ENCODE results near the gene PTCH1. TPM values are rescaled to one million over a fixed set of nuclear protein-coding genes. Genes with fewer than 3 reads are reported as not detected.

PTCH1 gene
- polyA plus RNA-seq, 1 donor (not counting 4 experiments of a cell fraction or from before 2014, with no cell fraction given), result 1.7 TPM

GRCh38 chr9:95496687-95497086 is 20.1 kb downstream of the PTCH1 start:
- Histone ChIP-seq H3K9me1 (ENCODE audit: control insufficient read depth, extremely low read depth, insufficient read depth, low read length) (no peaks in the 10 kb centered on the region), H3K4me3 (ENCODE audit: control insufficient read depth in 2 of 3, extremely low read depth in 1 of 3, insufficient read depth in 2 of 3, low read depth in 1 of 3, low read length in 3 of 3) (no peak overlapping the region), H3K9ac (ENCODE audit: control insufficient read depth, extremely low read depth, insufficient read depth, low read length) (no peak overlapping the region), H3K4me2 (ENCODE audit: control insufficient read depth, extremely low read depth, insufficient read depth, low read depth, low read length) (no peak overlapping the region), H4K20me1 (ENCODE audit: control insufficient read depth, extremely low read depth, insufficient read depth, low read length) (no peaks in the 10 kb centered on the region), H3K4me1 (ENCODE audit: control insufficient read depth, extremely low read depth, insufficient read depth, low read length) (no peaks in the 10 kb centered on the region), H3K36me3 (ENCODE audit: control insufficient read depth in 2 of 2, extremely low read depth in 1 of 2, insufficient read depth in 2 of 2, low read length in 2 of 2) (no peaks in the 10 kb centered on the region), H3K79me2 (ENCODE audit: control insufficient read depth, insufficient read depth, low read length) (no peaks in the 10 kb centered on the region), H3K27me3 (ENCODE audit: control insufficient read depth, extremely low read depth, insufficient read depth, low read length) (no peaks in the 10 kb centered on the region), H3K9me3 (ENCODE audit: control insufficient read depth, low read depth, low read length) (no peaks in the 10 kb centered on the region), H3K27ac (ENCODE audit: control insufficient read depth, insufficient read depth, low read length) (no peak overlapping the region), H2AFZ (ENCODE audit: control insufficient read depth, low read length) (no peak overlapping the region)
- no peak for FAIRE-seq
- DNase-seq (ENCODE audit: low read depth, low spot score), result no peak
- dilution Hi-C loops (cut with MboI; ENCODE audit: extremely low pct_ligation_motif_present, low sequenced_read_pairs), result no loop called here
- TF ChIP-seq EZH2 (IDR thresholded peaks at IDR 0.05; ENCODE audit: low read length) (no peak), CTCF (optimal IDR thresholded peaks at IDR 0.05 in 1 of 3, IDR thresholded peaks at IDR 0.05 in 1 of 3, conservative IDR thresholded peaks at IDR 0.05 in 1 of 3; ENCODE audit: extremely low read depth in 1 of 3, insufficient read depth in 2 of 3, low read length in 3 of 3) (no peak)

- Histone ChIP-seq H3K4me1 (ENCODE audit: control insufficient read depth, extremely low read depth, insufficient read depth, low read length) (no peaks in the 10 kb centered on the region), H3K27me3 (ENCODE audit: control insufficient read depth, extremely low read depth, insufficient read depth, low read length) (no peaks in the 10 kb centered on the region), H4K20me1 (ENCODE audit: control insufficient read depth, extremely low read depth, insufficient read depth, low read length) (no peaks in the 10 kb centered on the region), H3K9me1 (ENCODE audit: control insufficient read depth, extremely low read depth, insufficient read depth, low read length) (no peaks in the 10 kb centered on the region), H2AFZ (ENCODE audit: control insufficient read depth, low read length) (no peak overlapping the region), H3K27ac (ENCODE audit: control insufficient read depth, insufficient read depth, low read length) (no peak overlapping the region), H3K36me3 (ENCODE audit: control insufficient read depth in 2 of 2, extremely low read depth in 1 of 2, insufficient read depth in 2 of 2, low read length in 2 of 2) (no peaks in the 10 kb centered on the region), H3K79me2 (ENCODE audit: control insufficient read depth, insufficient read depth, low read length) (no peaks in the 10 kb centered on the region), H3K4me2 (ENCODE audit: control insufficient read depth, extremely low read depth, insufficient read depth, low read depth, low read length) (no peak overlapping the region), H3K4me3 (ENCODE audit: control insufficient read depth in 2 of 3, extremely low read depth in 1 of 3, insufficient read depth in 2 of 3, low read depth in 1 of 3, low read length in 3 of 3) (no peak overlapping the region), H3K9ac (ENCODE audit: control insufficient read depth, extremely low read depth, insufficient read depth, low read length) (no peak overlapping the region), H3K9me3 (ENCODE audit: control insufficient read depth, low read depth, low read length) (no peaks in the 10 kb centered on the region)
- FAIRE-seq (no peak), DNase-seq (ENCODE audit: low read depth, low spot score) (no peak)
- dilution Hi-C loops (cut with MboI; ENCODE audit: extremely low pct_ligation_motif_present, low sequenced_read_pairs), result no loop called here
- no peak for TF ChIP-seq CTCF (optimal IDR thresholded peaks at IDR 0.05 in 1 of 3, IDR thresholded peaks at IDR 0.05 in 1 of 3, conservative IDR thresholded peaks at IDR 0.05 in 1 of 3; ENCODE audit: extremely low read depth in 1 of 3, insufficient read depth in 2 of 3, low read length in 3 of 3)
- TF ChIP-seq EZH2 (IDR thresholded peaks at IDR 0.05; ENCODE audit: low read length), result no peak
Measured at GRCh38 chr9:95495961-95496360, 20.8 kb downstream of the PTCH1 start.

Data from keratinocyte (primary cell).